NB4 (cell line): ENCODE results near the gene LRRC42.
"Not testable (repeated sequence)": the region's sequence is repeated elsewhere in the genome, so short reads cannot be mapped to it uniquely, and the experiment has no call there.

Experiments used
- DNase-seq: peaks from one replicate; pipeline ENCODE4 v3.0.0; 2010; ENCODE audit warnings: low read depth
- H3K4me3 ChIP-seq: one replicate; pipeline ENCODE4 v1.5.1; 2011; ENCODE audit warnings: mild to moderate bottlenecking, low read depth, low read length, moderate library complexity
- CTCF ChIP-seq: IDR thresholded peaks from one replicate; pipeline ENCODE4 v1.5.1; 2012; ENCODE audit warnings: low read depth, low read length
- MAX ChIP-seq: IDR thresholded peaks from 2 replicates; pipeline ENCODE4 v1.6.1; 2011; ENCODE audit warnings: low read depth, low read length
- MYC ChIP-seq: IDR thresholded peaks from 2 replicates; pipeline ENCODE4 v1.6.1; 2011; ENCODE audit warnings: low read depth, low read length
- POLR2A ChIP-seq: IDR thresholded peaks from 2 replicates; pipeline ENCODE4 v1.6.1; 2011; ENCODE audit warnings: mild to moderate bottlenecking; ENCODE audit not compliant: insufficient read length; ENCODE audit errors: extremely low read depth

LRRC42 gene

GRCh38 chr1:53992085-53992874 is 46.1 kb downstream of the LRRC42 start:
- TF ChIP-seq MYC (no peak), POLR2A (no peak), CTCF (no peak), MAX (no peak)

GRCh38 chr1:53994516-53994915 is 48.4 kb downstream of the LRRC42 start:
- DNase-seq: not testable (repeated sequence)

More at GRCh38 chr1:53992085-53992874, 46.1 kb downstream of the LRRC42 start:
- H3K4me3 ChIP-seq: no peak overlapping the region
- DNase-seq: no peak

GRCh38 chr1:53995683-53996082 is 49.5 kb downstream of the LRRC42 start:
- no peak for TF ChIP-seq POLR2A
- no peak for TF ChIP-seq MYC
- TF ChIP-seq CTCF: no peak
- TF ChIP-seq MAX: no peak
- no peak overlapping the region for H3K4me3 ChIP-seq

More at GRCh38 chr1:53994516-53994915, 48.4 kb downstream of the LRRC42 start:
- H3K4me3 ChIP-seq: not testable (repeated sequence)

GRCh38 chr1:53998223-53998622 is 52.1 kb downstream of the LRRC42 start:
- TF ChIP-seq CTCF (no peak), MAX (no peak), MYC (no peak), POLR2A (no peak)
- DNase-seq: no peak
- H3K4me3 ChIP-seq: no peak overlapping the region

More at GRCh38 chr1:53995683-53996082, 49.5 kb downstream of the LRRC42 start:
- DNase-seq: no peak

- TF ChIP-seq CTCF: no peak
- no peak for TF ChIP-seq MAX
- TF ChIP-seq POLR2A: no peak
- no peak for TF ChIP-seq MYC
- no peak for DNase-seq
- H3K4me3 ChIP-seq: no peak overlapping the region
These were observed 53.8 kb downstream of the LRRC42 start for GRCh38 chr1:53999920-54000319.

GRCh38 chr1:54001591-54001990 is 55.4 kb downstream of the LRRC42 start:
- no peak for DNase-seq
- TF ChIP-seq CTCF: no peak
- TF ChIP-seq MAX: no peak
- no peak for TF ChIP-seq POLR2A
- TF ChIP-seq MYC: no peak
- no peak overlapping the region for H3K4me3 ChIP-seq
